Keratinocyte (primary cell): ENCODE results near the gene NCOR1.

Experiments
- CTCF ChIP-seq, 3 experiments: IDR thresholded peaks in 1 of 3; conservative IDR thresholded peaks in 1 of 3; optimal IDR thresholded peaks in 1 of 3; 2 replicates in 2 of 3; 3 replicates in 1 of 3; pipeline versions ENCODE3 to v1.5.1; 2011; ENCODE audit warnings: low read length in 3 of 3, mild to moderate bottlenecking in 3 of 3, moderate library complexity in 2 of 3, control low read depth in 1 of 3, inconsistent platforms in 1 of 3; ENCODE audit not compliant: insufficient read depth in 2 of 3; ENCODE audit errors: extremely low read depth in 1 of 3
- EZH2 ChIP-seq: IDR thresholded peaks from one replicate; pipeline ENCODE4 v1.6.1; 2012; ENCODE audit warnings: inconsistent platforms, mild to moderate bottlenecking, low read length, moderate library complexity

- TF ChIP-seq CTCF (optimal IDR thresholded peaks at IDR 0.05 in 1 of 3, IDR thresholded peaks at IDR 0.05 in 1 of 3, conservative IDR thresholded peaks at IDR 0.05 in 1 of 3; ENCODE audit: extremely low read depth in 1 of 3, insufficient read depth in 2 of 3, low read length in 3 of 3) = no peak
- no peak for TF ChIP-seq EZH2
Observed at GRCh38 chr17:16187642-16188041, 27.7 kb downstream of the NCOR1 start.
